ENCODE measurements around the gene GOLGA6L26. TPM values are rescaled to one million over a fixed set of nuclear protein-coding genes. Genes with fewer than 3 reads are reported as not detected.
"Not testable (repeated sequence)": the region's sequence is repeated elsewhere in the genome, so short reads cannot be mapped to it uniquely, and the experiment has no call there.

The GOLGA6L26 gene
- total and polyA plus RNA-seq, 2 experiments from 2014 or later: not detected

DNA sequence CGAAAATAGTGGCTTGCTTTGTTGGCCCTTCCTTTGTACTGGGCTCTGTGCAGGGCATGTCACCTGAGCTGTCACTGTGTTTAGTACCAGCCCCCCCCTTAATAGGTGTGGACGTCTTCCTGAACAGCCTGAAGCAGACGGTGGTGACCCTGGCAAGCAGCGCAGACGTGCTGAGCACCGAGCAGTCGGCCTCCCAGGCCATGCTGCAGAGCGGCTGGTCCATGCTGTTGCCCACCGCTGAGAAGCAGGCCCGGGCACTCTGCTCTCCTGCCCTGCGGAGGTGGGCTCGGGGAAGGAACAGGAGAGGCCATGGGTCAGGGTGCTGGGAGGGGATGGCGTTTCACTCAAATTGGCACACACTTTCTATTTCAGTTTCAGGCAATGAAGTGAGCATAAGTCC, 22.8 kb downstream of the GOLGA6L26 start:
- in situ Hi-C loops (cut with MboI); H3K9me2 ChIP-seq (ENCODE audit: insufficient read depth); DNase-seq; H2AFZ ChIP-seq; H4K20me1 ChIP-seq (ENCODE audit: insufficient read depth); H3K4me3 ChIP-seq; H3K9ac ChIP-seq; H3K4me1 ChIP-seq (ENCODE audit: insufficient read depth); H3K9me3 ChIP-seq (ENCODE audit: low read depth); H3K27me3 ChIP-seq (replicated peaks; ENCODE audit: insufficient read depth); H3K27ac ChIP-seq; H3F3A ChIP-seq (ENCODE audit: insufficient read depth); H3K4me2 ChIP-seq (ENCODE audit: unreplicated experiment): not testable (repeated sequence)
- 90% methylated on average over 13 of the region's 13 CpGs for WGBS, 2 experiments (ENCODE audit: low coverage in 1 of 2, low lambda C conversion rate in 2 of 2, missing lambda C conversion rate in 2 of 2)
- Histone ChIP-seq H3K79me2 (ENCODE audit: insufficient read depth) (peaks cover 26% of the 10 kb centered on the region), H3K36me3 (ENCODE audit: low read depth) (peaks cover 10% of the 10 kb centered on the region; the same call in 1 of the 2 replicates)

DNA sequence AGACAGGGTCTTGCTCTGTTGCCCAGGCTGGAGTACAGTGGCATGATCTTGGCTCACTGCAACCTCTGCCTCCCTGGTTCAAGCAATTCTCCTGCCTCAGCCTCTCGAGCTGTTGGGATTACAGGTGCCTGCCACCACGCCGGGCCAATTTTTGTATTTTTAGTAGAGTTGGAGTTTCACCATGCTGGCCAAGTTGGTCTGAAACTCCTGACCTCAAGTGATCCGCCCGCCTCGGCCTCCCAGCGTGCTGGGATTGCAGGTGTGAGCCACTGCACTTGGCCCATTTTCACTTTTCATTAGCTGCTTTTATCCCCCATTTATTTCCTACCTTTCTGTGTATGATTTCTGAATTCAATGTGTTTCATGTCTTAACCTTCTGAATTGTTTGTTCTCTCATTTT, 28.1 kb downstream of the GOLGA6L26 start:
- H3K27me3 ChIP-seq (replicated peaks; ENCODE audit: insufficient read depth); H3K9ac ChIP-seq; H2AFZ ChIP-seq; DNase-seq; H3K4me3 ChIP-seq; H3K9me3 ChIP-seq (ENCODE audit: low read depth); H3K9me2 ChIP-seq (ENCODE audit: insufficient read depth); H3K4me2 ChIP-seq (ENCODE audit: unreplicated experiment); H4K20me1 ChIP-seq (ENCODE audit: insufficient read depth); H3F3A ChIP-seq (ENCODE audit: insufficient read depth); H3K4me1 ChIP-seq (ENCODE audit: insufficient read depth); H3K27ac ChIP-seq; in situ Hi-C loops (cut with MboI): not testable (repeated sequence)
- peaks cover 49% of the 10 kb centered on the region for H3K79me2 ChIP-seq (ENCODE audit: insufficient read depth)
- WGBS, 2 experiments (ENCODE audit: low coverage in 1 of 2, low lambda C conversion rate in 2 of 2, missing lambda C conversion rate in 2 of 2): 85 to 86% methylated on average over 7 of the region's 7 CpGs
- peaks cover 10% of the 10 kb centered on the region; the same call in 1 of the 2 replicates for H3K36me3 ChIP-seq (ENCODE audit: low read depth)

- peaks cover 49% of the 10 kb centered on the region for H3K79me2 ChIP-seq (ENCODE audit: insufficient read depth)
- peak overlapping the region; percentile 86 for H3K9ac ChIP-seq
- WGBS, 2 experiments (ENCODE audit: low coverage in 1 of 2, low lambda C conversion rate in 2 of 2, missing lambda C conversion rate in 2 of 2): 41 to 46% methylated on average over 4 of the region's 4 CpGs
- 0 out of 2 replicates have a peak overlapping the region, but pooled peaks have one; percentile 87 for H2AFZ ChIP-seq
- H3K27me3 ChIP-seq (replicated peaks; ENCODE audit: insufficient read depth); H3K4me1 ChIP-seq (ENCODE audit: insufficient read depth); H3F3A ChIP-seq (ENCODE audit: insufficient read depth); H3K9me3 ChIP-seq (ENCODE audit: low read depth); H3K27ac ChIP-seq; DNase-seq; in situ Hi-C loops (cut with MboI); H4K20me1 ChIP-seq (ENCODE audit: insufficient read depth); H3K9me2 ChIP-seq (ENCODE audit: insufficient read depth): not testable (repeated sequence)
- H3K36me3 ChIP-seq (ENCODE audit: low read depth): peaks cover 10% of the 10 kb centered on the region; the same call in 1 of the 2 replicates
- H3K4me2 ChIP-seq (ENCODE audit: unreplicated experiment): peak overlapping the region; percentile 89
- peak overlapping the region; percentile 98 for H3K4me3 ChIP-seq
Measured at GRCh38 chr15:23304805-23305204, 29.2 kb downstream of the GOLGA6L26 start.

- H3K27me3 ChIP-seq (replicated peaks; ENCODE audit: insufficient read depth); H3K9me2 ChIP-seq (ENCODE audit: insufficient read depth); H3F3A ChIP-seq (ENCODE audit: insufficient read depth); H3K36me3 ChIP-seq (ENCODE audit: low read depth); H3K4me1 ChIP-seq (ENCODE audit: insufficient read depth); H3K9me3 ChIP-seq (ENCODE audit: low read depth); H4K20me1 ChIP-seq (ENCODE audit: insufficient read depth); in situ Hi-C loops (cut with MboI): not testable (repeated sequence)
- H3K4me3 ChIP-seq: peak overlapping the region; percentile 98
- peak overlapping the region; percentile 86 for H3K9ac ChIP-seq
- peak overlapping the region; percentile 87 for H2AFZ ChIP-seq
- peaks cover 49% of the 10 kb centered on the region for H3K79me2 ChIP-seq (ENCODE audit: insufficient read depth)
- WGBS, 2 experiments (ENCODE audit: low coverage in 1 of 2, low lambda C conversion rate in 2 of 2, missing lambda C conversion rate in 2 of 2): 4% methylated on average over 7 of the region's 7 CpGs
- peak overlapping the region; percentile 70 for H3K27ac ChIP-seq
- peak; percentile 14 for DNase-seq
- H3K4me2 ChIP-seq (ENCODE audit: unreplicated experiment): peak overlapping the region; percentile 89
Measured at GRCh38 chr15:23304267-23304666, 29.7 kb downstream of the GOLGA6L26 start.

DNA sequence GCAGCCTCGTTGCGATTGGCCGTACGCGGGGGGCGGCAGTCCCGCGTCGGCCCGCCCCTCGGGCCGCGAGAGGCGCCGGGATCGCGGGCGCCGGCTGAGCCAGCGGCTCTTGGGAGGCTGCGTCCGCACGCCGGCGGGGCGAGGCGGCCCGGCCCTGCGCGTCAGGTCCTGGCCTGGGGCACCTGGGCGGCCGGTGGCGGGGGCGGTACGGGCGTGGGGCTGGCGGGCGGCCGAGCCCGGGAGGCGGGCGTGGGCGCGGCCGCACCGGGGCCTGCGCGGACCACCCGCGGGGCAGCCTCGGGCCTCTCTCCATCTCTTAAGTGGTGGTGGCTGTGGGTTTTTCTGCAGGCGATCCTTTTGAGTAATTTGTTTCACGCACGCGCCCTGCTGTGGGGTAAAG, 30.3 kb downstream of the GOLGA6L26 start:
- H3K9me3 ChIP-seq (ENCODE audit: low read depth); H3K4me1 ChIP-seq (ENCODE audit: insufficient read depth); H3K36me3 ChIP-seq (ENCODE audit: low read depth); H3K9me2 ChIP-seq (ENCODE audit: insufficient read depth); H3K4me2 ChIP-seq (ENCODE audit: unreplicated experiment); H3K27me3 ChIP-seq (replicated peaks; ENCODE audit: insufficient read depth); H4K20me1 ChIP-seq (ENCODE audit: insufficient read depth); H3F3A ChIP-seq (ENCODE audit: insufficient read depth); in situ Hi-C loops (cut with MboI); H2AFZ ChIP-seq: not testable (repeated sequence)
- Histone ChIP-seq H3K79me2 (ENCODE audit: insufficient read depth) (peaks cover 44% of the 10 kb centered on the region), H3K27ac (peak overlapping the region; percentile 70), H3K4me3 (peak overlapping the region; percentile 98), H3K9ac (peak overlapping the region; percentile 86)
- DNase-seq: peak; percentile 63
- WGBS, 2 experiments (ENCODE audit: low coverage in 1 of 2, low lambda C conversion rate in 2 of 2, missing lambda C conversion rate in 2 of 2): 0% methylated on average over 5 to 13 of the region's 55 CpGs

- in situ Hi-C loops (cut with MboI); H3K36me3 ChIP-seq (ENCODE audit: low read depth); DNase-seq; H3K9me2 ChIP-seq (ENCODE audit: insufficient read depth); H3F3A ChIP-seq (ENCODE audit: insufficient read depth); H3K4me2 ChIP-seq (ENCODE audit: unreplicated experiment); H3K4me1 ChIP-seq (ENCODE audit: insufficient read depth); H3K27me3 ChIP-seq (replicated peaks; ENCODE audit: insufficient read depth); H3K9me3 ChIP-seq (ENCODE audit: low read depth); H3K27ac ChIP-seq; H4K20me1 ChIP-seq (ENCODE audit: insufficient read depth): not testable (repeated sequence)
- peak overlapping the region; percentile 59; the same call in 1 of the 2 replicates for H3K4me3 ChIP-seq
- peaks cover 40% of the 10 kb centered on the region for H3K79me2 ChIP-seq (ENCODE audit: insufficient read depth)
- WGBS, 2 experiments (ENCODE audit: low coverage in 1 of 2, low lambda C conversion rate in 2 of 2, missing lambda C conversion rate in 2 of 2): 0% methylated on average over 1 of the region's 33 CpGs; no CpG with 5 or more reads in 1 of the 2 experiments
- H3K9ac ChIP-seq: peak overlapping the region; percentile 40; the same call in 1 of the 2 replicates
- peak overlapping the region; percentile 60; the same call in 1 of the 2 replicates for H2AFZ ChIP-seq
Measured at GRCh38 chr15:23303246-23303645, 30.8 kb downstream of the GOLGA6L26 start.

Small RNA genes lying within 50 kb of the gene (small RNA-seq; reads per million reads assigned to genes)
- gene RN7SL536P (ENCODE audit: low read depth, low replicate concordance): not detected

Other genes with a start within 250 kb of the GOLGA6L26 start
- not detected in 2 replicates for gene GOLGA6L1, start 197.4 kb downstream of the GOLGA6L26 start, total RNA-seq (2014; rRNA removed; shearing (Covaris generic))
- gene GOLGA6L1, start 197.4 kb downstream of the GOLGA6L26 start, polyA plus RNA-seq (2016; fragmentation: Nextera tagmentation; extraction: Ambion mirVana): not detected in 2 replicates
- gene GOLGA8S, start 20.6 kb upstream of the GOLGA6L26 start, total RNA-seq (2014; rRNA removed; shearing (Covaris generic)): 0.11 and 0.13 TPM in 2 replicates
- not detected in 2 replicates for gene GOLGA8S, start 20.6 kb upstream of the GOLGA6L26 start, polyA plus RNA-seq (2016; fragmentation: Nextera tagmentation; extraction: Ambion mirVana)
- not detected in 2 replicates for gene GOLGA6L2, start 113.0 kb upstream of the GOLGA6L26 start, total RNA-seq (2014; rRNA removed; shearing (Covaris generic))
- not detected in 2 replicates for gene GOLGA6L2, start 113.0 kb upstream of the GOLGA6L26 start, polyA plus RNA-seq (2016; fragmentation: Nextera tagmentation; extraction: Ambion mirVana)
- gene MKRN3, start 231.5 kb upstream of the GOLGA6L26 start, total RNA-seq (2014; rRNA removed; shearing (Covaris generic)): 0.13 and 0.76 TPM in 2 replicates
- gene MKRN3, start 231.5 kb upstream of the GOLGA6L26 start, polyA plus RNA-seq (2016; fragmentation: Nextera tagmentation; extraction: Ambion mirVana): 0.18 and 0.68 TPM in 2 replicates